Left kidney (tissue), 2 donors: ENCODE measurements around the gene PLXNB1. TPM values are rescaled to one million over a fixed set of nuclear protein-coding genes. Genes with fewer than 3 reads are reported as not detected.
A peak's percentile ranks its signal among the peaks of the same experiment; 100 is the strongest.
"Not testable (repeated sequence)": the region's sequence is repeated elsewhere in the genome, so short reads cannot be mapped to it uniquely, and the experiment has no call there.

ENCODE experiments used
- DNase-seq: peaks from one replicate; pipeline ENCODE4 v3.0.0-alpha.2; 2013
- polyA plus RNA-seq: library from polyadenylated mRNA; unstranded; fragments of 120-200 nt; gene quantifications from one replicate; pipeline ENCODE4 v1.2.1, GENCODE V29; 2013; ENCODE audit not compliant: insufficient read length

Gene PLXNB1
- polyA plus RNA-seq, 1 donor, result 222 TPM

- no peak for DNase-seq
Measured at GRCh38 chr3:48406443-48407431, 23.1 kb downstream of the PLXNB1 start.

GRCh38 chr3:48405971-48406370, 23.9 kb downstream of the PLXNB1 start:
- DNase-seq, result no peak

- DNase-seq, result no peak
Measured at GRCh38 chr3:48405343-48405881, 24.5 kb downstream of the PLXNB1 start.

- DNase-seq, result no peak
Measured at GRCh38 chr3:48404440-48405342, 25.2 kb downstream of the PLXNB1 start.

- DNase-seq, result no peak
Measured at GRCh38 chr3:48403533-48404439, 26.1 kb downstream of the PLXNB1 start.

- DNase-seq, result no peak
Measured at GRCh38 chr3:48402907-48403306, 27.0 kb downstream of the PLXNB1 start.

GRCh38 chr3:48402281-48402732, 27.6 kb downstream of the PLXNB1 start:
- no peak for DNase-seq

- not testable (repeated sequence) for DNase-seq
Measured at GRCh38 chr3:48401434-48401901, 28.4 kb downstream of the PLXNB1 start.

GRCh38 chr3:48400824-48401433, 29.0 kb downstream of the PLXNB1 start:
- DNase-seq, result peak; percentile 64

GRCh38 chr3:48399387-48400172, 30.3 kb downstream of the PLXNB1 start:
- no peak for DNase-seq

GRCh38 chr3:48398701-48399386, 31.0 kb downstream of the PLXNB1 start:
- no peak for DNase-seq

- no peak for DNase-seq
Measured at GRCh38 chr3:48397767-48398681, 31.9 kb downstream of the PLXNB1 start.

GRCh38 chr3:48395714-48396113, 34.2 kb downstream of the PLXNB1 start:
- no peak for DNase-seq

GRCh38 chr3:48394391-48394790, 35.5 kb downstream of the PLXNB1 start:
- no peak for DNase-seq

GRCh38 chr3:48388966-48389365, 40.9 kb downstream of the PLXNB1 start:
- DNase-seq, result no peak

GRCh38 chr3:48387634-48388033, 42.3 kb downstream of the PLXNB1 start:
- DNase-seq, result no peak

GRCh38 chr3:48372862-48373435, 56.9 kb downstream of the PLXNB1 start:
- no peak for DNase-seq

GRCh38 chr3:48372377-48372770, 57.5 kb downstream of the PLXNB1 start:
- DNase-seq, result no peak
